Renal pelvis (tissue), 4 donors: Measurements from ENCODE around the gene ZAR1L. TPM values are rescaled to one million over a fixed set of nuclear protein-coding genes. Genes with fewer than 3 reads are reported as not detected.

ENCODE experiments used
- DNase-seq: peaks from one replicate; pipeline ENCODE4 v3.0.0-alpha.2; 2013
- polyA plus RNA-seq, 3 donors: library from polyadenylated mRNA; unstranded; fragments of 120-200 nt; gene quantifications; one replicate each; pipeline ENCODE4 v1.2.1, GENCODE V29; 2013; ENCODE audit not compliant: insufficient read length in 3 of 3

Gene ZAR1L
- polyA plus RNA-seq, 3 donors, result not detected

DNA sequence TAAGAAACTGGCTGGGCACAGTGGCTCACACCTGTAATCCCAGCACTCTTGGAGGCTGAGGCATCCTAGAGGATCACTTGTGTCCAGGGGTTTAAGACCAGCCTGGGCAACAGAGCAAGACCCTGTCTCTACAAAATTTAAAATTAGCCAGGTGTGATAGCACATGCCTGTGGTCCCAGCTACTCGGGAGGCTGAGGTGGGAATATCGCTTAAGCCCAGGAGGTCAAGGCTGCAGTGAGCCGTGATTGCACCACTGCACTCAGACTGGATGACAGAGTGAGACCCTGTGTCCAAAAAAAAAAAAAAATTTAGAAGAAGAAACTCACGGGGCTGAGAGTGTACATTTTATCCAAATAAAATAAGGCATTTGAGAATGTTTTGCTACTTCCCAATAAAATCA is 58.9 kb downstream of the ZAR1L start:
- DNase-seq, result no peak

DNA sequence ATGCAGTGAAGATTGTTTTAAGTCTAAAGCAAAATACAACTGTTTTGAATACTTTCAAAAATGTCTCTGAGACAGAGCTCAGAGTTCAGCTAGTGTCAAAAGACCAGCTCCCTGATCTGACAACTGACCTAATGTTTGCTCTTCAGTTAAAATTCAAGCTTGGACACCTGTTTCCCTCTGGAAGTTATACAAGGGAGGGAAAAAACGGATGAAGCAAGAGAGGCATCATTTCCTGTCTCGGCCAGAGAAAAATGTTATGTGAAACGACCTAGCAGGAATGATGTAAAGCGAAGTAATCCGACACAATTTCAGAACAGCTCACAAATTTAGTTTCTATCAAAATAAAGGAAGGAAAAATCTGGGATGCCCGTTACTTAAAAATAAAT is 59.4 kb downstream of the ZAR1L start:
- DNase-seq, result no peak

GRCh38 chr13:32254916-32255723 is 60.0 kb downstream of the ZAR1L start:
- no peak for DNase-seq

- DNase-seq, result no peak
These were observed 60.7 kb downstream of the ZAR1L start for GRCh38 chr13:32254416-32254815.

GRCh38 chr13:32253911-32254399 is 61.2 kb downstream of the ZAR1L start:
- no peak for DNase-seq

Other genes starting within 250 kb of the ZAR1L start
- gene BRCA2, start 145 bp upstream of the ZAR1L start, polyA plus RNA-seq, result 10 to 100 TPM in 1 of 3 donors, 1 to 10 TPM in 2; 7.1 to 11.3 (median 7.6) TPM
- 10 to 100 TPM; 15.6 to 27.6 (median 24.4) TPM for gene N4BP2L1, start 112.8 kb upstream of the ZAR1L start, polyA plus RNA-seq
- gene N4BP2L2, start 223.4 kb upstream of the ZAR1L start, polyA plus RNA-seq, result 100 to 1,000 TPM; 120 to 229 (median 202) TPM